Measurements from ENCODE around the gene MINK1.

Gene MINK1

GRCh38 chr17:4939796-4940554, 106.8 kb downstream of the MINK1 start, which contains the start of the genes RNF167 and SLC25A11:
TSS of gene RNF167 (plus strand) at chr17:4940268. CDS start at chr17:4940910, 642 bp downstream.
TSS of gene SLC25A11 (minus strand) at chr17:4940046. CDS start at chr17:4939910, 136 bp downstream.
- Histone ChIP-seq H3K4me1 (ENCODE audit: control insufficient read depth, insufficient read depth, low read length) (peaks cover 9% of the 10 kb centered on the region), H3K9me3 (ENCODE audit: control insufficient read depth, insufficient read depth, low read depth, low read length) (no peaks in the 10 kb centered on the region), H3K27ac (ENCODE audit: extremely low read depth, low read depth, low read length) (peak within 1 kb of the TSS; percentile 93), H3K36me3 (ENCODE audit: control insufficient read depth in 2 of 2, insufficient read depth in 1 of 2, low read length in 2 of 2) (peaks cover 42 to 73% of the 10 kb centered on the region in 2 experiments), H3K4me3 (ENCODE audit: low read depth, low read length) (peak within 1 kb of the TSS; percentile 87)
- ChIA-PET CTCF (interaction anchor here (0.5 to 3.0 kb wide), 15 partner anchors 8 to 1060 kb away, joined by 3 to 20 read pairs (median 3); partner anchors contain the start of genes CHRNE and PFN1), POLR2A (interaction anchor here (0.5 to 3.4 kb wide), 29 partner anchors 10 to 896 kb away, joined by 3 to 109 read pairs (median 4); partner anchors contain the start of genes CAMTA2, CHRNE, ENO3 and INCA1)
- TF ChIP-seq ZNF629 (tag by site-specific recombination; IDR thresholded peaks at IDR 0.05) (peak; percentile 67), ZNF558 (tag by site-specific recombination; IDR thresholded peaks at IDR 0.05) (0 out of 2 replicates have a peak, but pooled peaks have one; percentile 14), ZBTB21 (tag by site-specific recombination; IDR thresholded peaks at IDR 0.05) (peak; percentile 26; the same call in 1 of the 2 replicates), YY1 (tag by site-specific recombination; IDR thresholded peaks at IDR 0.05) (peak; percentile 92), ZBTB44 (tag by site-specific recombination; IDR thresholded peaks at IDR 0.05) (peak; percentile 32; the same call in 1 of the 2 replicates), ZBTB11 (tag by site-specific recombination; conservative IDR thresholded peaks at IDR 0.05; ENCODE audit: low read depth) (no peak), SP2 (tag by site-specific recombination; IDR thresholded peaks at IDR 0.05) (peak; percentile 93), ZNF37A (tag by site-specific recombination; IDR thresholded peaks at IDR 0.05) (no peak), ZBTB26 (tag by site-specific recombination; optimal IDR thresholded peaks at IDR 0.05) (peak; percentile 92), ZNF324 (tag by site-specific recombination; IDR thresholded peaks at IDR 0.05) (peak; percentile 72; the same call in 1 of the 2 replicates), ZNF266 (tag by site-specific recombination; IDR thresholded peaks at IDR 0.05; ENCODE audit: low read depth) (no peak), PRDM1 (tag by site-specific recombination; IDR thresholded peaks at IDR 0.05) (peak; percentile 98), ZNF10 (tag by site-specific recombination; IDR thresholded peaks at IDR 0.05) (peak; percentile 82), ZNF184 (tag by site-specific recombination; IDR thresholded peaks at IDR 0.05) (no peak), ZBTB8A (tag by site-specific recombination; IDR thresholded peaks at IDR 0.05) (peak; percentile 98), ZNF530 (tag by site-specific recombination; IDR thresholded peaks at IDR 0.05; ENCODE audit: low read depth) (no peak), KLF8 (tag by site-specific recombination; IDR thresholded peaks at IDR 0.05) (peak; percentile 95), ZXDB (tag by site-specific recombination; IDR thresholded peaks at IDR 0.05) (peak; percentile 84), PRDM10 (tag by site-specific recombination; IDR thresholded peaks at IDR 0.05) (peak; percentile 76), WT1 (tag by site-specific recombination; IDR thresholded peaks at IDR 0.05) (peak; percentile 38; the same call in 1 of the 2 replicates), SP7 (tag by site-specific recombination; IDR thresholded peaks at IDR 0.05) (peak; percentile 32; the same call in 1 of the 2 replicates), ZNF518A (tag by site-specific recombination; conservative IDR thresholded peaks at IDR 0.05; ENCODE audit: low read depth) (peak; percentile 82)
